ENCODE data around the gene METTL25B. TPM values are rescaled to one million over a fixed set of nuclear protein-coding genes. Genes with fewer than 3 reads are reported as not detected.

The METTL25B gene
- total and polyA plus RNA-seq, 2 experiments from 2014 or later: 19.5 to 25.4 TPM

GRCh38 chr1:156691665-156692440, 36.4 kb upstream of the METTL25B start:
- TF ChIP-seq CTCF (IDR thresholded peaks at IDR 0.05; ENCODE audit: low read depth, low read length): peak; percentile 30
- H3K27me3 ChIP-seq: no peaks in the 10 kb centered on the region
- peak in 1 of 2 donors; percentile 60 for DNase-seq (ENCODE audit: low read depth in 1 of 2, low spot score in 1 of 2)
- no peaks in the 10 kb centered on the region for H3K36me3 ChIP-seq
- H3K4me1 ChIP-seq (ENCODE audit: low read depth): peaks cover 50% of the 10 kb centered on the region
- H3K9me3 ChIP-seq (ENCODE audit: low read depth): no peaks in the 10 kb centered on the region
- H3K4me3 ChIP-seq: no peak overlapping the region
- H3K27ac ChIP-seq: peak overlapping the region; percentile 89

- Histone ChIP-seq H3K36me3 (no peaks in the 10 kb centered on the region), H3K4me3 (no peak overlapping the region), H3K27me3 (no peaks in the 10 kb centered on the region), H3K4me1 (ENCODE audit: low read depth) (peaks cover 50% of the 10 kb centered on the region), H3K9me3 (ENCODE audit: low read depth) (no peaks in the 10 kb centered on the region), H3K27ac (peak overlapping the region; percentile 89)
- TF ChIP-seq CTCF (IDR thresholded peaks at IDR 0.05; ENCODE audit: low read depth, low read length): no peak
- DNase-seq (ENCODE audit: low read depth in 1 of 2, low spot score in 1 of 2): no peak
These were observed 35.8 kb upstream of the METTL25B start for GRCh38 chr1:156692441-156692924.

GRCh38 chr1:156692925-156693847, 35.1 kb upstream of the METTL25B start:
- Histone ChIP-seq H3K36me3 (no peaks in the 10 kb centered on the region), H3K9me3 (ENCODE audit: low read depth) (no peaks in the 10 kb centered on the region), H3K27me3 (no peaks in the 10 kb centered on the region), H3K27ac (peak overlapping the region; percentile 89), H3K4me3 (no peak overlapping the region), H3K4me1 (ENCODE audit: low read depth) (peaks cover 50% of the 10 kb centered on the region)
- no peak for TF ChIP-seq CTCF (IDR thresholded peaks at IDR 0.05; ENCODE audit: low read depth, low read length)
- peak in 1 of 2 donors; percentile 84 for DNase-seq (ENCODE audit: low read depth in 1 of 2, low spot score in 1 of 2)

- no peaks in the 10 kb centered on the region for H3K27me3 ChIP-seq
- peaks cover 1% of the 10 kb centered on the region for H3K36me3 ChIP-seq
- no peaks in the 10 kb centered on the region for H3K9me3 ChIP-seq (ENCODE audit: low read depth)
- peaks cover 50% of the 10 kb centered on the region for H3K4me1 ChIP-seq (ENCODE audit: low read depth)
- DNase-seq (ENCODE audit: low read depth in 1 of 2, low spot score in 1 of 2): peak in 1 of 2 donors; percentile 51
- peak overlapping the region; percentile 89 for H3K27ac ChIP-seq
- TF ChIP-seq CTCF (IDR thresholded peaks at IDR 0.05; ENCODE audit: low read depth, low read length): no peak
- no peak overlapping the region for H3K4me3 ChIP-seq
These were observed 34.2 kb upstream of the METTL25B start for GRCh38 chr1:156693848-156694689.

GRCh38 chr1:156694690-156694962, 33.6 kb upstream of the METTL25B start:
- Histone ChIP-seq H3K27ac (peak overlapping the region; percentile 89), H3K4me3 (no peak overlapping the region), H3K27me3 (no peaks in the 10 kb centered on the region)

More at GRCh38 chr1:156694690-156694962, 33.6 kb upstream of the METTL25B start:
- Histone ChIP-seq H3K36me3 (peaks cover 7% of the 10 kb centered on the region), H3K9me3 (ENCODE audit: low read depth) (no peaks in the 10 kb centered on the region), H3K4me1 (ENCODE audit: low read depth) (peaks cover 49% of the 10 kb centered on the region)
- no peak for DNase-seq (ENCODE audit: low read depth in 1 of 2, low spot score in 1 of 2)
- no peak for TF ChIP-seq CTCF (IDR thresholded peaks at IDR 0.05; ENCODE audit: low read depth, low read length)

Data from cardiac muscle cell (in vitro differentiated cells and primary cell).